H1 (cell line): ENCODE results near the gene NR3C1. TPM values are rescaled to one million over a fixed set of nuclear protein-coding genes. Genes with fewer than 3 reads are reported as not detected.

Experiments used
- CTCF ChIA-PET: fragments of 300-600 bp; sonication (Branson Sonifier 250); formaldehyde crosslinking; loops from one replicate; lab custom pipeline; 2021; ENCODE audit not compliant: partially characterized antibody; lab: Charles Lee
- POLR2A ChIA-PET: fragments of 300-600 bp; sonication (Branson Sonifier 250); formaldehyde crosslinking; loops from one replicate; lab custom pipeline; 2021; ENCODE audit warnings: inconsistent platforms; ENCODE audit not compliant: partially characterized antibody; lab: Charles Lee
- DNase-seq, 2 experiments: peaks; one replicate each; pipeline versions ENCODE4 v3.0.0 to v3.0.0-alpha.2; 2010 to 2022; ENCODE audit warnings: low spot score in 2 of 2, low read depth in 1 of 2, mixed read lengths in 1 of 2
- FAIRE-seq: peaks from 2 replicates; lab custom pipeline; 2011; peaks lifted over from hg19 to GRCh38; lab: Jason Lieb, UNC
- H2AFZ ChIP-seq: 2 replicates; pipeline ENCODE4 v1.8.1; 2012; ENCODE audit warnings: low read length, inconsistent platforms
- H2AK5ac ChIP-seq: 2 replicates; pipeline ENCODE4 v1.6.1; 2013; ENCODE audit warnings: low read depth, low read length
- H2BK120ac ChIP-seq: replicated peaks from 2 replicates; pipeline ENCODE3; 2013; ENCODE audit warnings: low read depth, low read length, inconsistent platforms
- H2BK12ac ChIP-seq: 2 replicates; pipeline ENCODE4 v1.6.1; 2013; ENCODE audit warnings: low read depth, low read length
- H2BK15ac ChIP-seq: 2 replicates; pipeline ENCODE4 v1.6.1; 2013; ENCODE audit warnings: low read length
- H2BK20ac ChIP-seq: 2 replicates; pipeline ENCODE4 v1.6.1; 2013; ENCODE audit warnings: low read length
- H2BK5ac ChIP-seq: 2 replicates; pipeline ENCODE4 v1.6.1; 2013; ENCODE audit warnings: low read depth, low read length
- H3K14ac ChIP-seq: 2 replicates; pipeline ENCODE4 v1.6.1; 2013; ENCODE audit warnings: inconsistent platforms; ENCODE audit not compliant: insufficient read length
- H3K18ac ChIP-seq: 2 replicates; pipeline ENCODE4 v1.6.1; 2013; ENCODE audit warnings: low read length; ENCODE audit errors: extremely low read depth
- H3K23ac ChIP-seq: 2 replicates; pipeline ENCODE4 v1.6.1; 2013; ENCODE audit warnings: inconsistent platforms; ENCODE audit not compliant: insufficient read length
- H3K23me2 ChIP-seq: 2 replicates; pipeline ENCODE4 v1.6.1; 2013; ENCODE audit warnings: low read depth, low read length
- H3K27ac ChIP-seq: 2 replicates; pipeline ENCODE4 v1.6.1; 2011; ENCODE audit warnings: low read depth, low read length, inconsistent platforms
- H3K27me3 ChIP-seq, 4 experiments: replicated peaks in 1 of 4; 1 replicate in 1 of 4; 2 replicates in 3 of 4; pipeline versions ENCODE4 v1.6.1 to v1.8.1; 2011 to 2013; ENCODE audit warnings: low read length in 3 of 4, mild to moderate bottlenecking in 3 of 4, inconsistent platforms in 2 of 4, mixed read lengths in 2 of 4, moderate library complexity in 1 of 4; ENCODE audit not compliant: control insufficient read depth in 3 of 4, insufficient read depth in 3 of 4; ENCODE audit errors: extremely low read depth in 1 of 4
- H3K36me3 ChIP-seq, 4 experiments: 2 replicates each; pipeline versions ENCODE4 v1.6.1 to v1.8.1; 2011 to 2013; ENCODE audit warnings: mild to moderate bottlenecking in 4 of 4, low read length in 3 of 4, moderate library complexity in 2 of 4, control low read depth in 1 of 4, inconsistent platforms in 1 of 4; ENCODE audit not compliant: insufficient read depth in 4 of 4, control insufficient read depth in 2 of 4
- H3K4ac ChIP-seq: replicated peaks from 2 replicates; pipeline ENCODE3; 2013; ENCODE audit warnings: low read length, low read depth, mixed read lengths, inconsistent platforms; ENCODE audit not compliant: insufficient read length
- H3K4me1 ChIP-seq, 4 experiments: replicated peaks in 1 of 4; 1 replicate in 1 of 4; 2 replicates in 3 of 4; pipeline versions ENCODE4 v1.6.1 to v1.8.1; 2011 to 2013; ENCODE audit warnings: low read length in 3 of 4, inconsistent platforms in 2 of 4, mixed read lengths in 1 of 4; ENCODE audit not compliant: insufficient read depth in 4 of 4, control insufficient read depth in 3 of 4
- H3K4me2 ChIP-seq, 2 experiments: 2 replicates each; pipeline versions ENCODE4 v1.6.1 to v1.8.1; 2011 to 2013; ENCODE audit warnings: low read depth in 2 of 2, low read length in 2 of 2, control low read depth in 1 of 2, inconsistent platforms in 1 of 2, mild to moderate bottlenecking in 1 of 2; ENCODE audit not compliant: insufficient read depth in 1 of 2
- H3K4me3 ChIP-seq, 4 experiments: fragments of 200-600, 300-600 bp in 1 of 4; sonication (generic), shearing (Covaris generic), sonication (Bioruptor Twin) in 1 of 4; 2 replicates each; pipeline versions ENCODE4 v1.5.1 to v1.8.1; 2011 to 2016; ENCODE audit warnings: low read length in 4 of 4, low read depth in 3 of 4, control low read depth in 2 of 4, inconsistent platforms in 2 of 4, mild to moderate bottlenecking in 2 of 4, mixed read lengths in 1 of 4, moderate library complexity in 1 of 4; ENCODE audit not compliant: insufficient read depth in 2 of 4; ENCODE audit errors: extremely low read depth in 1 of 4
- H3K56ac ChIP-seq: replicated peaks from 2 replicates; pipeline ENCODE3; 2013; ENCODE audit warnings: low read depth, mild to moderate bottlenecking, mixed read lengths, low read length, inconsistent platforms; ENCODE audit not compliant: insufficient read length
- H3K79me1 ChIP-seq: 2 replicates; pipeline ENCODE4 v1.6.1; 2013; ENCODE audit warnings: low read depth, low read length, control low read depth
- H3K79me2 ChIP-seq, 2 experiments: 2 replicates each; pipeline versions ENCODE4 v1.6.1 to v1.8.1; 2012 to 2013; ENCODE audit warnings: low read length in 2 of 2, mild to moderate bottlenecking in 2 of 2, inconsistent platforms in 1 of 2; ENCODE audit not compliant: insufficient read depth in 2 of 2, control insufficient read depth in 1 of 2
- H3K9ac ChIP-seq, 4 experiments: replicated peaks in 1 of 4; 1 replicate in 1 of 4; 2 replicates in 3 of 4; pipeline versions ENCODE4 v1.6.1 to v1.8.1; 2011 to 2013; ENCODE audit warnings: low read depth in 3 of 4, low read length in 3 of 4, control low read depth in 2 of 4, mild to moderate bottlenecking in 2 of 4, moderate library complexity in 2 of 4, inconsistent platforms in 1 of 4; ENCODE audit errors: extremely low read depth in 1 of 4
- H3K9me3 ChIP-seq, 2 experiments: 2 replicates each; pipeline versions ENCODE4 v1.6.1 to v1.8.1; 2012 to 2013; ENCODE audit warnings: mild to moderate bottlenecking in 2 of 2, moderate library complexity in 2 of 2, control low read depth in 1 of 2, inconsistent platforms in 1 of 2, low read depth in 1 of 2, low read length in 1 of 2, mixed read lengths in 1 of 2; ENCODE audit not compliant: insufficient read depth in 2 of 2
- H4K20me1 ChIP-seq, 2 experiments: replicated peaks in 1 of 2; 2 replicates each; pipeline versions ENCODE3 to v1.8.1; 2011 to 2013; ENCODE audit warnings: inconsistent platforms in 2 of 2, low read length in 2 of 2, mild to moderate bottlenecking in 1 of 2; ENCODE audit not compliant: insufficient read depth in 2 of 2, control insufficient read depth in 1 of 2
- H4K5ac ChIP-seq: 2 replicates; pipeline ENCODE4 v1.6.1; 2013; ENCODE audit warnings: low read length, low read depth, mixed read lengths, inconsistent platforms; ENCODE audit not compliant: insufficient read length
- H4K8ac ChIP-seq: 2 replicates; pipeline ENCODE4 v1.8.0; 2013; ENCODE audit warnings: mild to moderate bottlenecking, moderate library complexity, low read length, inconsistent platforms; ENCODE audit not compliant: insufficient read depth; ENCODE audit errors: extremely low read depth
- H4K91ac ChIP-seq: replicated peaks from 2 replicates; pipeline ENCODE3; 2013; ENCODE audit warnings: low read length, mixed read lengths, inconsistent platforms; ENCODE audit not compliant: insufficient read length
- BCL11A ChIP-seq, 2 experiments: IDR thresholded peaks; one replicate each; pipeline ENCODE4 v1.6.1; 2011; ENCODE audit warnings: low read depth in 2 of 2, low read length in 2 of 2, mild to moderate bottlenecking in 2 of 2
- CBX5 ChIP-seq: fragments of 300-800, 300-1000 bp; sonication (generic); IDR thresholded peaks from 2 replicates; pipeline ENCODE4 v1.7.1; 2016; ENCODE audit warnings: antibody characterized with exemption, low read length, low read depth
- CBX8 ChIP-seq: fragments of 300-800, 300-1000 bp; sonication (generic); IDR thresholded peaks from 2 replicates; pipeline ENCODE4 v1.7.1; 2016; ENCODE audit warnings: low read depth, low read length, borderline replicate concordance
- CHD1 ChIP-seq: IDR thresholded peaks from 2 replicates; pipeline ENCODE4 v1.6.1; 2012; ENCODE audit warnings: low read depth, low read length, improper control_type of control experiment
- EP300 ChIP-seq, 2 experiments: IDR thresholded peaks; 1 replicate in 1 of 2; 2 replicates in 1 of 2; pipeline ENCODE4 v1.6.1; 2011 to 2012; ENCODE audit warnings: low read depth in 2 of 2, low read length in 2 of 2, mild to moderate bottlenecking in 2 of 2, borderline replicate concordance in 1 of 2, inconsistent platforms in 1 of 2, moderate library complexity in 1 of 2
- NRF1 ChIP-seq: IDR thresholded peaks from 2 replicates; pipeline ENCODE4 v1.6.1; 2011; ENCODE audit warnings: mild to moderate bottlenecking, low read depth, low read length, improper control_type of control experiment
- RAD21 ChIP-seq, 2 experiments: IDR thresholded peaks in 1 of 2; conservative IDR thresholded peaks in 1 of 2; 2 replicates each; pipeline ENCODE4 v1.6.1; 2011; ENCODE audit warnings: low read depth in 2 of 2, low read length in 2 of 2, improper control_type of control experiment in 1 of 2, inconsistent platforms in 1 of 2, mild to moderate bottlenecking in 1 of 2, moderate library complexity in 1 of 2
- RXRA ChIP-seq: IDR thresholded peaks from 2 replicates; pipeline ENCODE4 v1.6.1; 2011; ENCODE audit warnings: low read depth, mild to moderate bottlenecking, low read length, moderate library complexity; ENCODE audit not compliant: insufficient read depth
- SIX5 ChIP-seq: IDR thresholded peaks from 2 replicates; pipeline ENCODE4 v1.6.1; 2011; ENCODE audit warnings: mild to moderate bottlenecking, low read depth, low read length
- SRF ChIP-seq: IDR thresholded peaks from 2 replicates; pipeline ENCODE4 v1.6.1; 2011; ENCODE audit warnings: mild to moderate bottlenecking, low read depth, low read length, moderate library complexity
- SUZ12 ChIP-seq: fragments of 200-600 bp; sonication (generic); IDR thresholded peaks from 2 replicates; pipeline ENCODE4 v1.6.1; 2012; ENCODE audit warnings: mild to moderate bottlenecking, inconsistent platforms, low read length, moderate library complexity, mixed read lengths
- TAF1 ChIP-seq: IDR thresholded peaks from 2 replicates; pipeline ENCODE4 v1.6.1; 2011; ENCODE audit warnings: mild to moderate bottlenecking, low read depth, low read length
- TCF12 ChIP-seq: IDR thresholded peaks from 2 replicates; pipeline ENCODE4 v1.6.1; 2011; ENCODE audit warnings: low read depth, mild to moderate bottlenecking, low read length
- USF2 ChIP-seq: IDR thresholded peaks from 2 replicates; pipeline ENCODE4 v1.6.1; 2011; ENCODE audit warnings: low read length, improper control_type of control experiment
- WGBS, 2 experiments: shearing (Covaris generic) in 1 of 2; methylation state at CpG; one replicate each; pipeline versions ENCODE4 v1.1.6 to v1.1.7; 2013 to 2015; ENCODE audit warnings: low lambda C conversion rate in 2 of 2, mixed read lengths in 2 of 2, inconsistent platforms in 1 of 2, low coverage in 1 of 2, missing lambda C conversion rate in 1 of 2; ENCODE audit not compliant: insufficient replicate concordance in 2 of 2, insufficient coverage in 1 of 2, insufficient read length in 1 of 2; ENCODE audit errors: extremely low coverage in 1 of 2, missing lambda C conversion rate in 1 of 2; 5-methylcytosine and 5-hydroxymethylcytosine counted together
- polyA plus RNA-seq, 7 experiments: library from polyadenylated mRNA; depleted of rRNA in 3 of 7; stranded (reverse) in 5 of 7; unstranded in 2 of 7; fragments of >200 nt in 5 of 7; fragments of 200-250 nt in 2 of 7; gene quantifications; 1 replicate in 5 of 7; 2 replicates in 1 of 7; 4 replicates in 1 of 7; pipeline versions ENCODE4 v1.2.1 to v1.2.3, GENCODE V29; 2011 to 2013; ENCODE audit warnings: missing spikeins in 2 of 7, mixed read lengths in 2 of 7
- total RNA-seq: library from RNA; stranded (reverse); fragmentation: NEBNext Ultra II Directional; extraction: Animal tissue kit (Norgen Biotek cat#: 25700); gene quantifications from 2 replicates; pipeline ENCODE4 v1.2.1, GENCODE V29; 2021

NR3C1 gene
- total and polyA plus RNA-seq, 2 of the 8 experiments (the other 6 are each of a cell fraction or from before 2014, with no cell fraction given): 1.7 to 5.4 TPM

GRCh38 chr5:143290125-143290524, 113.4 kb downstream of the NR3C1 start:
- H3K9ac ChIP-seq: no peak overlapping the region
- no peaks in the 10 kb centered on the region for H3K27me3 ChIP-seq
- no peak overlapping the region for H3K23ac ChIP-seq
- H3K4me2 ChIP-seq: no peak overlapping the region
- no peaks in the 10 kb centered on the region for H3K4me1 ChIP-seq
- H4K91ac ChIP-seq: no peak overlapping the region
- H3K4ac ChIP-seq: no peak overlapping the region
- no peak overlapping the region for H4K5ac ChIP-seq
- H3K56ac ChIP-seq: no peak overlapping the region
- H3K23me2 ChIP-seq: no peaks in the 10 kb centered on the region
- 88% methylated on average over 2 of the region's 2 CpGs; no CpG with 5 or more reads in 1 of the 2 experiments for WGBS, 2 experiments
- no peaks in the 10 kb centered on the region for H3K36me3 ChIP-seq
- no peak overlapping the region for H2BK20ac ChIP-seq
- H3K79me2 ChIP-seq: no peaks in the 10 kb centered on the region
- no peak overlapping the region for H4K8ac ChIP-seq
- no peaks in the 10 kb centered on the region for H3K9me3 ChIP-seq
- no peak overlapping the region for H3K14ac ChIP-seq
- H2BK120ac ChIP-seq: no peak overlapping the region
- FAIRE-seq: no peak
- POLR2A ChIA-PET: no interaction called here
- no peaks in the 10 kb centered on the region for H4K20me1 ChIP-seq
- no peak overlapping the region for H2BK5ac ChIP-seq
- no peak overlapping the region for H3K27ac ChIP-seq
- H3K79me1 ChIP-seq: no peaks in the 10 kb centered on the region
- H2BK15ac ChIP-seq: no peak overlapping the region
- no peak overlapping the region for H2AFZ ChIP-seq
- DNase-seq: no peak
- CTCF ChIA-PET: no interaction called here
- no peak overlapping the region for H2BK12ac ChIP-seq
- H3K4me3 ChIP-seq: no peak overlapping the region
- H3K18ac ChIP-seq: no peak overlapping the region
- no peak overlapping the region for H2AK5ac ChIP-seq
- TF ChIP-seq CBX5 (no peak), SUZ12 (no peak), TAF1 (no peak), CHD1 (no peak), TCF12 (no peak), EP300 (IDR thresholded peaks at IDR 0.05; ENCODE audit: borderline replicate concordance in 1 of 2, low read depth in 2 of 2, low read length in 2 of 2) (no peak), SRF (no peak), RXRA (no peak), RAD21 (IDR thresholded peaks at IDR 0.05 in 1 of 2, conservative IDR thresholded peaks at IDR 0.05 in 1 of 2; ENCODE audit: low read depth in 2 of 2, low read length in 2 of 2) (no peak), SIX5 (no peak), BCL11A (IDR thresholded peaks at IDR 0.05; ENCODE audit: low read depth in 2 of 2, low read length in 2 of 2) (no peak), USF2 (no peak), NRF1 (no peak), CBX8 (no peak)
